ENCODE results near the gene ZNF430. TPM values are rescaled to one million over a fixed set of nuclear protein-coding genes. Genes with fewer than 3 reads are reported as not detected.

Gene ZNF430
- total RNA-seq, 4 donors from 2014 or later: 22.0 to 36.0 (median 26.7) TPM

DNA sequence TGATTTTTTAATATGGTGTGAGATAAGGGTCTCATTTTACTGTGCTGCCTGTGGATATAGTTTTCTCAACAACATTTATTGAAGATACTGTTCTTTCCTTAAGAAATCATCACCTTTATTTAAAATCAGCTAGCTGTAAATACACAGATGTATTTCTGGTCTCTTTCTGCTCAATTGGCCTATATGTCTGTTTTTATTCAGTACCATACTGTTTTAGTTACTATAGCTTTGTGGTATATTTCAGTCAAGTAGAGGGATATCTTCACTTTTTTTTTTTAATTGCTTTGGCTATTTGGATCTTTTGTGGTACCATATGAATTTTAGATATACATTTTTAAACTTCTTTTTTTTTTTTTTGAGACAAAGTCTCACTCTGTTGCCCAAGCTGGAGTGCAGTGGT, 44.9 kb downstream of the ZNF430 start:
- TF ChIP-seq POLR2AphosphoS5 (IDR thresholded peaks at IDR 0.05) (no peak), EP300 (IDR thresholded peaks at IDR 0.05) (no peak), POLR2A (IDR thresholded peaks at IDR 0.05) (no peak), CTCF (IDR thresholded peaks at IDR 0.05) (no peak)
- Histone ChIP-seq H3K9me3 (peaks cover 6% of the 10 kb centered on the region), H3K27me3 (no peaks in the 10 kb centered on the region), H3K4me1 (no peaks in the 10 kb centered on the region), H3K27ac (no peak overlapping the region), H3K36me3 (peaks cover 28% of the 10 kb centered on the region), H3K4me3 (no peak overlapping the region)
- no peak for DNase-seq (ENCODE audit: low spot score in 2 of 2)

GRCh38 chr19:21082011-21082975, 61.8 kb downstream of the ZNF430 start, which contains the start of gene ZNF714:
ZNF714 (plus strand) TSS chr19:21082203; CDS start chr19:21098269, 16,066 bp downstream.
- DNase-seq (ENCODE audit: low spot score in 2 of 2): peak; percentile 86 to 93
- peak within 1 kb of the TSS; percentile 87 for H3K27ac ChIP-seq
- TF ChIP-seq CTCF (IDR thresholded peaks at IDR 0.05) (no peak), POLR2AphosphoS5 (IDR thresholded peaks at IDR 0.05) (peak in 1 of 3 donors; percentile 24), POLR2A (IDR thresholded peaks at IDR 0.05) (peak in 1 of 2 donors; percentile 54)
- peak within 1 kb of the TSS; percentile 73 for H3K4me3 ChIP-seq
- peaks cover 13% of the 10 kb centered on the region for H3K4me1 ChIP-seq
- H3K36me3 ChIP-seq: no peaks in the 10 kb centered on the region
- no peaks in the 10 kb centered on the region for H3K9me3 ChIP-seq
- 13% methylated on average over 22 of the region's 38 CpGs for WGBS
- no peaks in the 10 kb centered on the region for H3K27me3 ChIP-seq

DNA sequence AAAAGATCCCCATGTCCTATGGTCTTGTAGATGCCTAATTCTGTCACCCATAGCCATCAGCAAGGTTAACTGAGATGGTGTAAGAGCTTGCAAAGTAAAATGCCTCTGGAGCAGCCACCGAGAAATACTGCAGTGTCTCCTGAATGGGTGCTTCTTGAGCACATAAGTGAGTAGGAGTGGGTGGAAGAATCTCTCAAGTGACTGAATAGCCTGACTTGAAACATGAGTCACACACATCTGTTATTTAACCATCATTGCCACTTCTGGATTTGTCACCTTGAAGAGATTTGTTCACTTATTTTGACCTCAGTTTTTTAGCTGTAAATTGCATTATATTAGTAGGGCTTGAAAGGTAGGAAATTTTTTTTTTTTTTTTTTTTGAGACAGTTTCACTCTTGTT, 63.9 kb downstream of the ZNF430 start:
- peaks cover 13% of the 10 kb centered on the region for H3K4me1 ChIP-seq
- 69% methylated on average over 1 of the region's 1 CpG for WGBS
- TF ChIP-seq EP300 (IDR thresholded peaks at IDR 0.05) (no peak), POLR2A (IDR thresholded peaks at IDR 0.05) (no peak), POLR2AphosphoS5 (IDR thresholded peaks at IDR 0.05) (no peak), CTCF (IDR thresholded peaks at IDR 0.05) (no peak)
- no peaks in the 10 kb centered on the region for H3K27me3 ChIP-seq
- no peak for DNase-seq (ENCODE audit: low spot score in 2 of 2)
- H3K9me3 ChIP-seq: no peaks in the 10 kb centered on the region
- H3K36me3 ChIP-seq: no peaks in the 10 kb centered on the region
- no peak overlapping the region for H3K4me3 ChIP-seq
- H3K27ac ChIP-seq: no peak overlapping the region

GRCh38 chr19:21087871-21088270, 67.4 kb downstream of the ZNF430 start:
- H3K9me3 ChIP-seq: no peaks in the 10 kb centered on the region
- no peaks in the 10 kb centered on the region for H3K36me3 ChIP-seq
- H3K4me1 ChIP-seq: peaks cover 7% of the 10 kb centered on the region
- no peak for DNase-seq (ENCODE audit: low spot score in 2 of 2)
- no peak for TF ChIP-seq POLR2A (IDR thresholded peaks at IDR 0.05)
- TF ChIP-seq CTCF (IDR thresholded peaks at IDR 0.05): no peak
- no peak for TF ChIP-seq POLR2AphosphoS5 (IDR thresholded peaks at IDR 0.05)
- TF ChIP-seq EP300 (IDR thresholded peaks at IDR 0.05): no peak
- WGBS: 61% methylated on average over 3 of the region's 3 CpGs
- H3K27me3 ChIP-seq: no peaks in the 10 kb centered on the region
- H3K27ac ChIP-seq: no peak overlapping the region
- H3K4me3 ChIP-seq: no peak overlapping the region

GRCh38 chr19:21092109-21092508, 71.7 kb downstream of the ZNF430 start:
- H3K4me1 ChIP-seq: peaks cover 2% of the 10 kb centered on the region
- no peaks in the 10 kb centered on the region for H3K9me3 ChIP-seq
- no peaks in the 10 kb centered on the region for H3K36me3 ChIP-seq
- DNase-seq (ENCODE audit: low spot score in 2 of 2): no peak
- H3K27me3 ChIP-seq: no peaks in the 10 kb centered on the region
- H3K4me3 ChIP-seq: no peak overlapping the region
- no peak overlapping the region for H3K27ac ChIP-seq
- TF ChIP-seq CTCF (IDR thresholded peaks at IDR 0.05): no peak
- no peak for TF ChIP-seq EP300 (IDR thresholded peaks at IDR 0.05)
- TF ChIP-seq POLR2A (IDR thresholded peaks at IDR 0.05): no peak
- no peak for TF ChIP-seq POLR2AphosphoS5 (IDR thresholded peaks at IDR 0.05)
